Smooth muscle cell of the umbilical artery (primary cell): Measurements from ENCODE around the gene LYG1. TPM values are rescaled to one million over a fixed set of nuclear protein-coding genes. Genes with fewer than 3 reads are reported as not detected.

ENCODE experiments used
- total RNA-seq: library from RNA; depleted of rRNA; stranded (reverse); fragments of >200 nt; gene quantifications from 2 replicates; pipeline ENCODE4 v1.2.3, GENCODE V29; 2014

The LYG1 gene
- 0.14 TPM in 1 of 2 replicates, not detected in the other for total RNA-seq

GRCh38 chr2:99301097-99301496 lies at the start of gene LYG1:
TSS of gene LYG1 (minus strand) at chr2:99301197. CDS start at chr2:99295670, 5,527 bp downstream.

GRCh38 chr2:99337113-99338028 lies 36.4 kb upstream of the LYG1 start, which contains the start of gene EIF5B:
TSS of gene EIF5B (plus strand) at chr2:99337389. CDS start at chr2:99337555, 166 bp downstream.

DNA sequence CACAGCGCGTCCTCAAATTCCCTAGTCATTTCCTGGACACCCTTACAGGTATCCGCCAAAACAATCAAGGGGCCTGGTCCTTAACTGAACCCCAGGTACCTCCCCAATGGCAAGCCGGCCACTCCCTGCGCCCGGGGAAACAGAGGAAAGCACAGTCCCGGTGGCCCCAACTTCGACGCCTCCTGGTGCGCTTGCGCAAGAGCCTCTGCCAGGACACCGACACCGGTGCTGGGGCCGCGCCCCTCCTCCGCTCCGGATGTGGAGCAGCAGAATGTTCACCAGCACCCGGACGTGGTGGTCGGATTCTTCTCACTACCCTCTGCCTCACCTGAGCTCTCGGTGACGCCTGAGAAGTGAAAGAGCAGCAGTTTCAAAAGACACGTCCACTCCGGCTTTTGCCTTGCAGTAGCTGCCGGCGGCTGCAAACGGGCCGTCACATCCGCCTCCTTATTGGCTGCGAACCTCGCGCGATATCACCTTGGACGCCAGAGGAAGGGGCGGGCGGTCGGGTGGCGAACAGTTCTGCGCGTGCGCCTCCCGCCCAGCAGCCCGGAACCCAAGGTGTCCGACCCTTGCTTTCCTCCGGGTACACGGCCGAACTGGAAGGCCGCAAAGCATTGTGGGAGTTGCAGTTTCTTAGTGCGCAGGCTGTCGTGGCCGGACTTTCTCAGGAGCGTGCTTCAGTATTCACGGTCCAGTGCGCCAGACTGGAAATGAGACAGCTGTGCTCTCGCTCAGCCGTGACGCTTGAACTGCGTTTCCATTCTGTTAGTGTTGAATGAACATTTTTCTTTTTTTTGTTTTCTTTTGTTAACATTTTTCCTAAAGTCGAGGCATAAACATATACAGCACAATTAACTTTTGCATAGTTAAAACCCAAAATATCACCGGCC lies 35.2 kb upstream of the LYG1 start, which contains the start of gene TXNDC9:
Gene TXNDC9, minus strand, starts transcription at position 423 of the 893 bp plus-strand sequence. CDS start 3,123 bp downstream, outside the sequence.

GRCh38 chr2:99255491-99256318 lies 45.3 kb downstream of the LYG1 start, which contains the start of gene LYG2:
TSS of gene LYG2 (minus strand) at chr2:99255666. CDS start at chr2:99254260, 1,406 bp downstream.

Other genes starting within 250 kb of the LYG1 start
- 0.18 TPM in 1 of 2 replicates, not detected in the other for gene C2orf15, start 159.5 kb downstream of the LYG1 start, total RNA-seq
- gene TSGA10, start 146.3 kb downstream of the LYG1 start, total RNA-seq = 3.3 and 13.1 TPM in 2 replicates
- gene LIPT1, start 146.2 kb downstream of the LYG1 start, total RNA-seq = 4.1 and 6.2 TPM in 2 replicates
- gene MITD1, start 120.1 kb downstream of the LYG1 start, total RNA-seq = 25.5 and 26.9 TPM in 2 replicates
- 33.9 and 36.1 TPM in 2 replicates for gene MRPL30, start 120.0 kb downstream of the LYG1 start, total RNA-seq
- not detected in 2 replicates for gene LYG2, start 45.5 kb downstream of the LYG1 start, total RNA-seq
- 81.1 and 88.9 TPM in 2 replicates for gene TXNDC9, start 35.1 kb upstream of the LYG1 start, total RNA-seq
- 34.7 and 57.7 TPM in 2 replicates for gene EIF5B, start 36.2 kb upstream of the LYG1 start, total RNA-seq
- 31.2 and 43.3 TPM in 2 replicates for gene REV1, start 188.8 kb upstream of the LYG1 start, total RNA-seq